Hematopoietic multipotent progenitor cell treated with erythropoietin and hydrocortisone succinate and interleukin-3 and kit ligand, for 6 days (in vitro differentiated cells): ENCODE data around the gene CDH8.
"Not testable (repeated sequence)": the region's sequence is repeated elsewhere in the genome, so short reads cannot be mapped to it uniquely, and the experiment has no call there.

Experiments
- DNase-seq: peaks from one replicate; pipeline ENCODE4 v3.0.0-alpha.2; 2015

Gene CDH8

GRCh38 chr16:61836804-61837393, 199.3 kb downstream of the CDH8 start:
- no peak for DNase-seq

- DNase-seq = no peak
Measured at GRCh38 chr16:61834082-61834481, 202.2 kb downstream of the CDH8 start.

GRCh38 chr16:61831351-61831917, 204.8 kb downstream of the CDH8 start:
- DNase-seq = no peak

- DNase-seq = no peak
Measured at GRCh38 chr16:61829631-61830030, 206.6 kb downstream of the CDH8 start.

GRCh38 chr16:61823326-61823725, 212.9 kb downstream of the CDH8 start:
- no peak for DNase-seq

GRCh38 chr16:61820820-61821219, 215.4 kb downstream of the CDH8 start:
- no peak for DNase-seq

GRCh38 chr16:61820398-61820797, 215.8 kb downstream of the CDH8 start:
- DNase-seq = no peak

GRCh38 chr16:61818850-61819249, 217.4 kb downstream of the CDH8 start:
- no peak for DNase-seq

GRCh38 chr16:61817583-61818278, 218.5 kb downstream of the CDH8 start:
- DNase-seq = no peak

GRCh38 chr16:61814726-61815347, 221.4 kb downstream of the CDH8 start:
- DNase-seq = no peak

GRCh38 chr16:61813339-61813738, 222.9 kb downstream of the CDH8 start:
- no peak for DNase-seq

GRCh38 chr16:61812251-61812650, 224.0 kb downstream of the CDH8 start:
- DNase-seq = no peak

- no peak for DNase-seq
Measured at GRCh38 chr16:61807551-61807950, 228.7 kb downstream of the CDH8 start.

- DNase-seq = not testable (repeated sequence)
Measured at GRCh38 chr16:61801217-61801616, 235.0 kb downstream of the CDH8 start.

- DNase-seq = no peak
Measured at GRCh38 chr16:61798741-61799140, 237.5 kb downstream of the CDH8 start.

GRCh38 chr16:61797961-61798507, 238.2 kb downstream of the CDH8 start:
- no peak for DNase-seq

GRCh38 chr16:61797296-61797795, 238.9 kb downstream of the CDH8 start:
- DNase-seq = no peak

GRCh38 chr16:61792194-61792909, 243.9 kb downstream of the CDH8 start:
- no peak for DNase-seq

- no peak for DNase-seq
Measured at GRCh38 chr16:61791464-61791863, 244.8 kb downstream of the CDH8 start.

GRCh38 chr16:61781855-61782254, 254.4 kb downstream of the CDH8 start:
- DNase-seq = not testable (repeated sequence)

- no peak for DNase-seq
Measured at GRCh38 chr16:61780161-61780560, 256.1 kb downstream of the CDH8 start.

GRCh38 chr16:61770301-61770700, 265.9 kb downstream of the CDH8 start:
- no peak for DNase-seq

- DNase-seq = no peak
Measured at GRCh38 chr16:61763991-61764390, 272.2 kb downstream of the CDH8 start.
